Thyroid gland (tissue), 4 donors: ENCODE data around the gene COTL1. TPM values are rescaled to one million over a fixed set of nuclear protein-coding genes. Genes with fewer than 3 reads are reported as not detected.

Experiments used
- DNase-seq, 2 donors: peaks; one replicate each; pipeline ENCODE4 v3.0.0-alpha.2; 2019
- H3K27ac ChIP-seq, 3 donors: fragments of 200-600 bp; sonication (generic); 1 replicate in 2 of 3; 2 replicates in 1 of 3; pipeline ENCODE4 v1.5.1; 2016 to 2019; ENCODE audit warnings: mild to moderate bottlenecking in 1 of 3, moderate library complexity in 1 of 3
- H3K27me3 ChIP-seq: fragments of 200-600 bp; sonication (generic); one replicate; pipeline ENCODE4 v1.5.1; 2019
- H3K36me3 ChIP-seq, 2 donors: fragments of 200-600 bp; sonication (generic); one replicate each; pipeline ENCODE4 v1.5.1; 2016 to 2019
- H3K4me1 ChIP-seq, 2 donors: fragments of 200-600 bp; sonication (generic); one replicate each; pipeline ENCODE4 v1.5.1; 2017 to 2019
- H3K4me3 ChIP-seq, 3 donors: fragments of 200-600 bp; sonication (generic); replicated peaks in 1 of 3; 1 replicate in 2 of 3; 2 replicates in 1 of 3; pipeline ENCODE4 v1.5.1; 2016; ENCODE audit warnings: mild to moderate bottlenecking in 1 of 3
- H3K9me3 ChIP-seq: fragments of 200-600 bp; sonication (generic); one replicate; pipeline ENCODE4 v1.5.1; 2017
- POLR2A ChIP-seq, 2 donors: fragments of 450-650 bp; IDR thresholded peaks; one replicate each; pipeline ENCODE4 v1.6.1; 2017; ENCODE audit warnings: antibody characterized with exemption in 2 of 2, mild to moderate bottlenecking in 2 of 2, moderate library complexity in 1 of 2
- WGBS, 2 donors: methylation state at CpG; one replicate each; pipeline ENCODE4 v1.1.5; 2017; 5-methylcytosine and 5-hydroxymethylcytosine counted together
- intact Hi-C: fragments of 100-400 bp; cut with DNase I; formaldehyde crosslinking; loops from one replicate; pipeline ENCODE4 v1.15.1; 2023
- total RNA-seq, 4 donors: library from RNA; depleted of rRNA; stranded (reverse); fragments of >200 nt; gene quantifications; one replicate each; pipeline ENCODE4 v1.2.3, GENCODE V29; 2016
- TF ChIP-seq, protein P1 (sequence below), 6 experiments: fragments of 200-600 bp in 3 of 6; fragments of 450-650 bp in 3 of 6; sonication (generic) in 3 of 6; IDR thresholded peaks; one replicate each; pipeline ENCODE4 v1.5.1; 2016 to 2019; ENCODE audit warnings: antibody characterized with exemption in 6 of 6, mild to moderate bottlenecking in 2 of 6, inconsistent platforms in 1 of 6, moderate library complexity in 1 of 6

Gene COTL1
- total RNA-seq, 4 donors from 2014 or later: 26.0 to 39.7 (median 31.4) TPM

DNA sequence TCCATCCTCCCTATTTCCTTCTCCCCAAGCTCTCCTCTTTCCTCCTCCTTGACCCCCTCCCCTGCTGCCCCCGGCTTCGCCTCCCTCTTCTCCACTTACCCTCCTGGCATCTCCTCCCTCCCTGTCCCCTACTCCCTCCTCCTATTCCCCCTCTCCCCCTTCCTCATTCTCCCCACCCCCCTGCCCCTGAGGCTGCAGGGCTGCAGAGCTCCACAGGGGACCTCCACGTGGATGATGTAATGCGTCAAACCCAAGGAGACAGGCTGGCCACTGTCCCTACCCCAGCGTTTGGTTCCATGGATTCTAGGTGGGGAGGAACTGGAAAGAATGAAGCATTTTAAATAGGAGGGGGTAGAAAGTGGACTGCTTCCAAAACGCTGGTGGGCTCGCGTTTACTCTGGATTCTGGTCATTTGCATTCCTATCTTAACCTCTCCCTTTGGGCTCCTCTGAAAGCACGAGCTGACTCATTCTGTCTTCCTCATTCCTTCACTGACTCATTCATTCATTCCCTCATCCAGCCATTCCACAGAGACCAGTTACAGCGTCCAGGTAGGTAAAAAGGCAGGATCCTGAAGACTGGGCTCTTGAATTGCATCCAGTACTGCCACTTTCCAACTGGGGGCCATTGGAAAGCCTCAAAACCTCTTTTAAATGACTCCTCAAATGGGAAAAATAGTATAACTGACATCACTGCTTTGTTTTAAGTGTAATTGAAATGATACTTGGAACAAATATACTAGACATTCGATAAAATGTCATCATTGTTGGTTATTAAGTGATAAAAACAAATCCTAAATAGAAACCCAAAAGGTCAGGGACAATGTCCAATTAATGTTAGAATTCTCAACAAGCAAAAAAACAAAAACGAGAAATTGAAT lies 943 bp upstream of the COTL1 start:
- H3K36me3 ChIP-seq: no peaks in the 10 kb centered on the region
- TF ChIP-seq, protein P1, sequence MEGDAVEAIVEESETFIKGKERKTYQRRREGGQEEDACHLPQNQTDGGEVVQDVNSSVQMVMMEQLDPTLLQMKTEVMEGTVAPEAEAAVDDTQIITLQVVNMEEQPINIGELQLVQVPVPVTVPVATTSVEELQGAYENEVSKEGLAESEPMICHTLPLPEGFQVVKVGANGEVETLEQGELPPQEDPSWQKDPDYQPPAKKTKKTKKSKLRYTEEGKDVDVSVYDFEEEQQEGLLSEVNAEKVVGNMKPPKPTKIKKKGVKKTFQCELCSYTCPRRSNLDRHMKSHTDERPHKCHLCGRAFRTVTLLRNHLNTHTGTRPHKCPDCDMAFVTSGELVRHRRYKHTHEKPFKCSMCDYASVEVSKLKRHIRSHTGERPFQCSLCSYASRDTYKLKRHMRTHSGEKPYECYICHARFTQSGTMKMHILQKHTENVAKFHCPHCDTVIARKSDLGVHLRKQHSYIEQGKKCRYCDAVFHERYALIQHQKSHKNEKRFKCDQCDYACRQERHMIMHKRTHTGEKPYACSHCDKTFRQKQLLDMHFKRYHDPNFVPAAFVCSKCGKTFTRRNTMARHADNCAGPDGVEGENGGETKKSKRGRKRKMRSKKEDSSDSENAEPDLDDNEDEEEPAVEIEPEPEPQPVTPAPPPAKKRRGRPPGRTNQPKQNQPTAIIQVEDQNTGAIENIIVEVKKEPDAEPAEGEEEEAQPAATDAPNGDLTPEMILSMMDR (IDR thresholded peaks at IDR 0.05): no peak
- no peak for TF ChIP-seq POLR2A (IDR thresholded peaks at IDR 0.05)
- peaks cover 24 to 36% of the 10 kb centered on the region in 2 donors for H3K4me1 ChIP-seq
- no peaks in the 10 kb centered on the region for H3K9me3 ChIP-seq
- intact Hi-C loops: loop anchor here (5.0 kb wide), 1 partner anchor 108 kb away; no protein-coding TSS in a partner anchor
- WGBS, 2 donors: 31 to 43% methylated on average over 11 to 12 of the region's 12 CpGs
- H3K27me3 ChIP-seq: no peaks in the 10 kb centered on the region
- peak overlapping the region; percentile 32 to 56 (median 46) for H3K27ac ChIP-seq
- no peak overlapping the region for H3K4me3 ChIP-seq
- no peak for DNase-seq

DNA sequence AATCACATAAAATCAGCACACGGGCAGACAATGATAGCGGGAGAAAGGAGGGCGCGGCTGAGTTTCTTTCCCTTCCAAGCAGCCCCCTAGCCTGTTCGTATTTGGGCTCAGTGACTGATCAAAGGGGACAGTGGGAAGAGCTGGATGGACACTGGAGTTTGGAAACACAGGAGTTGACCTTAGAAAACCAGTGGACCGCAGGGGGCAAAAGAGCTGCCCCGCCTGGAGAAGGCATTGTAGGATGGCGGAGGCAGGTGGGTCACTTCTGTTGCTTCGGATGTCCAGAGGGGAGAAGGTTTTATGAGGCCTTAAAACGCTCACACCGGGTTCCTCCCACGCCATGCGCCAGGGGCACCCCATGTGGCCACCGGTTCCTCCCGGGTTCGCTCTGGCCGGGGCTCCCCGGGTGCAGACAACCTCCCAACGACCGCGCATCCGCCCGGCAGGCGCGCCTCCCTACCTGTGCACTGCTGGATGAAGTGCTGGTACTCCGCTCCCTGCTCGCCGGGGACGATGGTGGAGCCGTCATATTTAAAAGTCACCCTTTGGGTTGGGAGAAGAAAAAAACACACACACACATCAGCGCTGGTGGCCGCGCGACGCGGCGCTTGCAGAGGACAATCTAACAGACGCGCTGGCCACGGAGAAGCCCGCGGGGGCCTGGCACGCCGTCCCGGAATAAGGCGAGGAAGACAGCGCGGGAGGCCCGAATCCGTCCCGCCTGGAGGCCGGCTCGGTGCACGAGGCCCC lies 662 bp downstream of the COTL1 start:
- Histone ChIP-seq H3K9me3 (no peaks in the 10 kb centered on the region), H3K27me3 (no peaks in the 10 kb centered on the region), H3K27ac (peak overlapping the region; percentile 52 to 75 (median 73)), H3K4me3 (peak overlapping the region; percentile 66 to 77 (median 75)), H3K36me3 (no peaks in the 10 kb centered on the region), H3K4me1 (peaks cover 24 to 36% of the 10 kb centered on the region in 2 donors)
- WGBS, 2 donors: 11 to 15% methylated on average over 10 to 16 of the region's 54 CpGs
- TF ChIP-seq, protein P1 (IDR thresholded peaks at IDR 0.05): no peak
- no peak for TF ChIP-seq POLR2A (IDR thresholded peaks at IDR 0.05)
- intact Hi-C loops: loop anchor here (5.0 kb wide), 1 partner anchor 110 kb away; no protein-coding TSS in a partner anchor
- peak; percentile 44 to 52 for DNase-seq

DNA sequence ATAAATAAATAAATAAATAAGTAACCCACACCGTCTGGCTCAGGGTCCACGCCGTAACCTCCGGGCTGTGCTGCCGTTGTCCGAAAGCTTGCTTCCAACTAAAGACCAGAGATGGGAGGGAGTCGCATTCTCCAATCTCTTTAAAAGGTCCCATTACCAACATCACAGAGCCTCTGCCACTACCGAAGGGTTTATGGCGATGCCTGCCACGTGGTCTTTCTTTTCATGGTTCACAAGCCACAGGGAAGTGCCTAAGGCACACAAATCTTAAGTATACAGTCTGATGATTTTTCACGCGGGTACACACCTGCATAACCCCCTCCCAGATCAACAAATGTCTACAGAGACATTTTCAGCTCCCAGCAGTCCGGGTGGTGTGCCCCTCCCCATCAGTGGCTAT lies 1.4 kb downstream of the COTL1 start:
- TF ChIP-seq, protein P1 (IDR thresholded peaks at IDR 0.05): no peak
- no peak for TF ChIP-seq POLR2A (IDR thresholded peaks at IDR 0.05)
- no peaks in the 10 kb centered on the region for H3K27me3 ChIP-seq
- H3K36me3 ChIP-seq: no peaks in the 10 kb centered on the region
- WGBS, 2 donors: 22 to 25% methylated on average over 13 of the region's 13 CpGs
- DNase-seq: peak; percentile 40 to 47
- H3K9me3 ChIP-seq: no peaks in the 10 kb centered on the region
- no peak overlapping the region for H3K27ac ChIP-seq
- peak overlapping the region in 1 of 3 donors; percentile 75 for H3K4me3 ChIP-seq
- intact Hi-C loops: loop anchor here (5.0 kb wide), 1 partner anchor 111 kb away; no protein-coding TSS in a partner anchor
- H3K4me1 ChIP-seq: peaks cover 24 to 31% of the 10 kb centered on the region in 2 donors

DNA sequence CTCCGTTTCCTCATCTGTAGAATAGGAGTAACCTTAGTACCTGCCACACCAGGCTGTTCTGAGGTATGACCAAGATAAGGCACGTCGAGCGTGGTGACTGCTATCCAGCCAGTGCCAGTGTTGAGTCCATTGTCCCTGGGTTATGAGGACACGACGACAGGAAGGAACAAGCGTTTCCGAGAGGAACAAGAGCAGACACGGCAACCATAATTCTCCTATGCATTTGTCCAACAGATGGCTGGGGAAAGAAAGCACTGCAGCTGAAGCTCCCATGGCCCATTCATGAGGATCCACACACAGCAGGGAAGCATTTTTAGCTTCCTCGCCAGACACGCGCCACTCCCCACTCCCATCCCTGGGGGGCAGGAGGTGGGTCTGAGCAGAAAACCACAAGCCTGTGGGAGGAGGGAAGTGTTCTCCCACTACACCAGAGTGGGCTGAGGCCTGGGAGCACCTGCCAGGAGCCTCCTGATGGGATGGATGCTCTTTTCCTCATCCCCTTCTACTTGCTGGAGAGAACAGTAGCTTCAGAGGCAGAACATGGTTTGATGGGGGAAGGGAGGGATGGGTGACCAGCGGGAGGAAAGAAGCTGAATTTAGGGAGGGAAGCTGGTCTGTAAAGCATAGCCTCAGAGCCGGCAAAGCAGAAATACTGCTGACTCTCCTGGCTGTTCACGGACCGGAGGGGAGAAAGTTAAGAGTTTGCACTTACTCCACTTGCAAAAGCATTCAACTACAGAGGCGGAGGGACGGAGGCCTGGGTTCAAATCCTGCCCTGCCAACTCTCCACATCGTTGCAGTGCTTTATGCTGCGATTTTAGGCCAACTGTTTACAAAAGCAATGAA lies 2.7 kb downstream of the COTL1 start:
- H3K36me3 ChIP-seq: no peaks in the 10 kb centered on the region
- WGBS, 2 donors: 82 to 84% methylated on average over 19 to 20 of the region's 20 CpGs
- H3K4me1 ChIP-seq: peaks cover 23 to 34% of the 10 kb centered on the region in 2 donors
- intact Hi-C loops: loop anchor here (5.0 kb wide), 1 partner anchor 112 kb away; no protein-coding TSS in a partner anchor
- H3K27ac ChIP-seq: no peak overlapping the region
- no peak for DNase-seq
- no peaks in the 10 kb centered on the region for H3K9me3 ChIP-seq
- no peak overlapping the region for H3K4me3 ChIP-seq
- TF ChIP-seq, protein P1 (IDR thresholded peaks at IDR 0.05): no peak
- TF ChIP-seq POLR2A (IDR thresholded peaks at IDR 0.05): no peak
- no peaks in the 10 kb centered on the region for H3K27me3 ChIP-seq
